ENCODE results near the gene TDRD3.

DNA sequence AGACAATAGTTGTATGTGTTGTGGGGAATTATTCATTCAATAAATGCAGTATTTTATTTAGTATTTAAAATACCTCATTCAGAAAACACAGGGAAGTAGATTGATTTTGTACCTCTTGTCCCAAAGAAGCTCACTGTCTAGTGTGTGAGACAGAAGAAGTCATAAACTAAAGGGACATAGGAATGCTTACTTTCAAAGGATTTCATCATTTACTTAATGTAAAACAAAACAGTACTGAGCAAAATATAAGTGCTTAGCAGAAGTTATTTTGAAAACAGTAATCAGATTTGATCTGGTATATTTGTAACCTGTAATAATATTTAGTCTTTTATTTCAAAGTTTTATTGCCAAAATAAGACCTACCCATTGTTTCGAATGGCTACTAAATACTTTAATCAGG, 117.9 kb downstream of the TDRD3 start:
- TF ChIP-seq CTCF (IDR thresholded peaks at IDR 0.05) (no peak), POLR2A (IDR thresholded peaks at IDR 0.05) (no peak)

Measured in breast epithelium (tissue), 3 donors.